NB4 (cell line): ENCODE results near the gene RAMAC.
"Not testable (repeated sequence)": the region's sequence is repeated elsewhere in the genome, so short reads cannot be mapped to it uniquely, and the experiment has no call there.

Experiments
- DNase-seq: peaks from one replicate; pipeline ENCODE4 v3.0.0; 2010; ENCODE audit warnings: low read depth
- H3K4me3 ChIP-seq: one replicate; pipeline ENCODE4 v1.5.1; 2011; ENCODE audit warnings: mild to moderate bottlenecking, low read depth, low read length, moderate library complexity
- CTCF ChIP-seq: IDR thresholded peaks from one replicate; pipeline ENCODE4 v1.5.1; 2012; ENCODE audit warnings: low read depth, low read length
- MYC ChIP-seq: IDR thresholded peaks from 2 replicates; pipeline ENCODE4 v1.6.1; 2011; ENCODE audit warnings: low read depth, low read length
- POLR2A ChIP-seq: IDR thresholded peaks from 2 replicates; pipeline ENCODE4 v1.6.1; 2011; ENCODE audit warnings: mild to moderate bottlenecking; ENCODE audit not compliant: insufficient read length; ENCODE audit errors: extremely low read depth
- TF ChIP-seq, protein P1 (sequence below): IDR thresholded peaks from 2 replicates; pipeline ENCODE4 v1.6.1; 2011; ENCODE audit warnings: low read depth, low read length

Gene RAMAC

GRCh38 chr15:83030021-83030420, 44.0 kb downstream of the RAMAC start:
- no peak for DNase-seq
- TF ChIP-seq MYC (no peak), CTCF (no peak), POLR2A (no peak)
- TF ChIP-seq, protein P1, sequence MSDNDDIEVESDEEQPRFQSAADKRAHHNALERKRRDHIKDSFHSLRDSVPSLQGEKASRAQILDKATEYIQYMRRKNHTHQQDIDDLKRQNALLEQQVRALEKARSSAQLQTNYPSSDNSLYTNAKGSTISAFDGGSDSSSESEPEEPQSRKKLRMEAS, result no peak

GRCh38 chr15:83031234-83031633, 45.2 kb downstream of the RAMAC start:
- H3K4me3 ChIP-seq, DNase-seq: not testable (repeated sequence)

More at GRCh38 chr15:83030021-83030420, 44.0 kb downstream of the RAMAC start:
- H3K4me3 ChIP-seq, result no peak overlapping the region

- TF ChIP-seq, protein P1, result no peak
- TF ChIP-seq POLR2A, result no peak
- no peak for TF ChIP-seq MYC
- no peak for TF ChIP-seq CTCF
- no peak overlapping the region for H3K4me3 ChIP-seq
- no peak for DNase-seq
Observed at GRCh38 chr15:83036253-83036652, 50.2 kb downstream of the RAMAC start.

DNA sequence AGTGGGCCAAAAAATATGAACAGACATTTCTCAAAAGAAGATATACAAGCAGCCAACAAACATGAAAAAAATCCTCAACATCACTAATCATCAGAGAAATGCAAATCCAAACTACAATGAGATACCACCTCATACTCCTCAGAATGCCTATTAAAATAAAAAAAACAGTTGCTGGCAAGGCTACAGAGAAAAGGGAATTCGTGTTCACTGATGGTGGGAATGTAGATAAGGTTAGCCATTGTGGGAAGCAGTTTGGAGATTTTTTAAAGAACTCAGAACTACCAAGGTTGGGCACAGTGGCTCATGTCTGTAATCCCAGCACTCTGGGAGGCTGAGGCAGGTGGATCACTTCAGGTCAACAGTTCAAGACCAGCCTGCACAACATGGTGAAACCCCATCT, 53.2 kb downstream of the RAMAC start:
- DNase-seq, result no peak
- no peak overlapping the region for H3K4me3 ChIP-seq
- TF ChIP-seq, protein P1, result no peak
- TF ChIP-seq POLR2A (no peak), MYC (no peak), CTCF (no peak)
